Glomerular visceral epithelial cell (primary cell): Measurements from ENCODE around the gene FCRL6.

Experiments used
- DNase-seq: peaks from one replicate; pipeline ENCODE4 v3.0.0-alpha.2; 2016; ENCODE audit errors: extremely low spot score

The FCRL6 gene

GRCh38 chr1:159864262-159864661 is 62.1 kb downstream of the FCRL6 start:
- no peak for DNase-seq
